Bone marrow (tissue), 2 donors: ENCODE data around the gene TMPRSS4.
A peak's percentile ranks its signal among the peaks of the same experiment; 100 is the strongest.

Experiments
- DNase-seq, 2 donors: peaks; one replicate each; lab custom pipeline; 2025; lab: John Stamatoyannopoulos, UW

TMPRSS4 gene

DNA sequence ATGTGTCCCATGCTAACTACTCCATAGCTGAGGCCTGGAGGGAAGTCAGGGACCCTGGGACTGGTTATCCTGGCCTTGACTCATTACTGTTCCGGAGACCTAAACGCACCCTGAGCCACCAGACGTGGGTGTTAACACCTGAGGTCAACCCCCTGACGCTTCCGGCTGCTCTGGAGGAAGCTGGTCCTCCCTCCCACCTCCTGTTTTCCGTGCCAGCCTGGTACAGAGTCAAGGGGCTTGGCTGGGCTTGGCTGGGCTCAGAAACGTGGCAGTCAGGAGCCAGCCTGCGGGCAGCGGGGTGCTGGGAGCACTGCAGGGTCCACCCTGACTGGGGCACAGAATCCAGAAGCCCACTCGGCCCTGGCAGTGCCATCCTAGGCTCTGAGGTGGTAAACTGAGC is 2.6 kb downstream of the TMPRSS4 start:
- no peak for DNase-seq

DNA sequence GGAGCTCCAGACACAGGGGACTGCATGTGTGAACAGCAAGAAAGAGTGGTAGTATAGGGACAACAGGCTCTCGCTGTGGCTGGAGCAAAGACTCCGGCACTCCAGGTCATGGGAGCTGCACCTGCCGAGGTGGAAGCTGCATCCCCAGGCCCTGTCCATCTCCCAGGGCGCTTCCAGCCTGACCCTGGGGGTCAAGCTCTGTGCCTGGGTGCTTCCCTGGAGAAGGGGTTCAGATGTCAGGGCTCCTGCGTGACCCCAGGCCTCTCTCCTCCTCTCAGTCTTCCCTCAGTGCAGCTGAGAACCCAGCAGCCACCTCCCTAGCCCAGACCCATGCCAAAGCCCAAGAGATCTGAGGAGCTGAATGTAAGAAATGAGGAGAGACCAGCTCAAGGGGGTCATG is 3.4 kb downstream of the TMPRSS4 start:
- DNase-seq: no peak

DNA sequence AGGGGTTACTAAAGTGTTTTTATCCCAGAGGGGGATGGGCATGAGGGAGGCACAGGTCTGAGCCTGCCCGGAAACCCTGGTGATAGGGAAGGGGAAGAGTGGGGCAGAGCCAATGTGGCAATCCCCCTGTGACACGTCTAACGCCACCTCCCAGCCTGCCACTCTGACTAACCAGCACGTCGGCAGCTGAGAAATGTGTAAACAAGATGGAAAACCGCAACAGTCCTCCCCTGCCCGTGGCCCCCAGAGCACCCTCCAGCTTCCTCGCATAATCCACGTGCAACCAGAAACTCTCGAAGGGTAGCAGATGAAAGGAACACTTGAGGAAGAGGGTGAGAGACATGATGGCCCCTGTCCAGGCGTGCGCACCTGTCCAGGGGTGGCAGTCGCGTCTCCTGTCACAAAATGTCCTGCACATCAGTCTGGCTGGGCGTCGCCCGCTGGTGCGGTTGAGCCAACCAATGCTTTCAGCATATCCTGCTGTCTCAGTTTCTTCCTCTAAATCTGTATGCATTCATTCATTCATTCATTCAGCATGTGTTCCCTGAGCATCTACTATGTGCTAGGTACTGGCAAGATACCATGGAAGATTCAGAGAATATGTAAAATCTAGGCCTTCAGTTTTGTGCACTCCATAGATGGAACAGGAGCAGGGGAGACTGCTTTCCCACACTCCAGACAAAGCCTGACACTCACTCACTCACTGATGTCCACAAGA is 4.5 kb downstream of the TMPRSS4 start:
- peak in 1 of 2 donors; percentile 11 for DNase-seq

DNA sequence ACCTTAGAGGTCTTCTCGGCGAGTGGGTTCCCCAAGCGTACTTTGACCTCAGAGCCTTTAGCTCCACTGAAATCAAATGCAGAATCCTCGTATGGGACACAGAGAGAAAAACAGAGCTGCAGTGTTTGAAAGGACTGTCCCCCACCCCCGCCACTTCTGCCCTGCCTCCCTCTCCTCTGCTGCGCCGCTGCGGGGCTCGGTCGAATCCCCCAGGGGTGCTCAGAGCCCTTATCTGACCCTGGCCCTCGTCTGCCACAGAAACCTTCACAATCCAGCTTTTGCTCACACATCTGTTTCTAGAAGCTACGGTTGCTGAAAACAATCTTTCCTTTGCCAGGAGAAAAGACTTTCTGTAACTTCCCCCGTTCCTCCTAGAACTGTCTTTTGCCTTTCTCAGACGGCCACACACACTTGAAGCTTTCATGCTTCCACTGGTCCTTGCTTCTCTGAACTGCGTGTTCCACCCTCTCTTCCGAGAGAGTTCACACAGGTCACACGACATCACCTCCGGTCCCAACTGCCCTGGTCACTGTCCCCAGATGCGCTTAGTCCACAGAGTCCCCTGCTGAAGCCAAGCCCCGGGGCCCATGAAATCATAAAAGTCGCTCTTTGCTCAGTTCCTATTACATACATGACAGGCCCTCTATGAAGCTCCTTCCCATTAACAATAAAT is 6.1 kb downstream of the TMPRSS4 start:
- no peak for DNase-seq

DNA sequence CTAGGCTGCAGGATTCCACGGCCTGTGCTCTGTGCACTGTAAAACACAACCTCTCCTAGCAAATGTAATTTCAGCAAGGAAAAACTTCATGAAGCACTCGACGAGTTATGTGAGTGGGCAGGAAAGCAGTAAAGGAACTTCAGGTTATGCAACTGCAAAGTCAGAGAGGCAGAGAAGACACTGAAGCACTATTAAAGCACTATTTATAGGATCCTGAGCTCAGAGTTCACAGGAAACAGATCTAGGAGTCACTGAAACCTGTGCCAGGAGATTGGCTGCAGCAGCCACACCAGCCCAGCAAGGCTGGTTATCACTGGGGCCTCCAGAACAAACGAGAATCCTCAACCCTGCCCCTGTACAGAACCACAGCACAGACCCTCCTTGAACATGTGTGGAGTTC is 7.4 kb downstream of the TMPRSS4 start:
- DNase-seq: peak in 1 of 2 donors; percentile 94

DNA sequence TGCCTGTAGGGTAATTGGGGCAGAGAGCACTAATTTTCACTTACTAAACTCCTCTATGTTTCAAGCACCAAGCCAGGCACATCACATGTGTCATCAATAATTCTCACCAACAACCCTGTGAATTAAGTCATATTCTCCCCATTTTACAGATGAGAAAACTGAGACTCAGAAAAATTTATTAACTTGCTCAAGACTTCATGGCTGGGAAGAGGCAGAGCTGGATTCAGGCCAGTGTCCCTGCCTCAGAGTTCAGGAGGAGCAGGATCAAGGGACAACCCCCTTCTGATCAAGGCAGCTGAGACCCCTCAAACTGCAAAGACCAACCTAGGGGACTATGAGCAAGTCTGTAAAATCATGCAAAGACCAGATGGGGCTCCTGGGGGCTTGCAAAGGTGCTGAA is 7.8 kb downstream of the TMPRSS4 start:
- no peak for DNase-seq

DNA sequence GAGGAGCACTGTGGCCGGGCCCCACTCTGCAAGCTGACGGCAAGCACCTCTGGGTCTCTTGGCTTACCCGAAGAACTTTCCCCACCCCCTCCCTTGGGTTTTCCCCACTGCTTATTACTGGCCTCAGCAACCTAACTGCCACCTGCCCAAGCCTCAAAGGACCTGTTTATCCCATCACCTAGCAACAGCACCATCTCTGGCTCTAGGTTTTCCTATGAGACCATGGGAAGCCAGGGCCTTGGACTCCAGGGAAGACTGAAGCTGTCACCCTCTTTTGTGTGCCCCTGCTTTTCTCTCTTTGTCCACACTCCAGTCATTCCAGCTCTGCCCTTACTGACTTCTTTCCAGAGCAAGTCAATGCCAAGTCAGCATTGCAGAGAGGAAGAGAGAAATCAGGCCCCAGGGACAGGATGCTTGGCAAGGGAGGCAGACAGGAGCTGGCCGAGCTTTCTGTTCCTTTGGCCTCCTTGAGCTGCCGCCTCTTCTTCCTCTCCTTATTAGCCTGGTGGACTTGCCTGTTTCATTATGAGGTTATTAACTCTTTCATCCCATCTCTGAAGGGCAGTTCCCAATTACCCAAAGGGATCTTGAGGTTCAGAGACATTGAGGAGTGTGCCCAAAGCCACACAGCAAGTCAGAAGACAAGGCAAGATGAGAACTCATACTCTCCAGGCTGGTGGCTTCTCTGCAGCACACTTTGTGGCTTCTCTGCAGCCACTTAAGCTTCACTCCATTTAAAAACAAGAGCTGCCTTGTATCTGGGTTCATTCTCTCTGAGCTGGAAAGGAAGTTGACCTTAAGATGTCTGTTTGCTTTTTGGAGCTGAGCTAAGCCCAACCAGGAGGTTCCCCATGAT is 10.3 kb downstream of the TMPRSS4 start, which contains the start of gene SMIM35:
SMIM35 (minus strand) TSS at position 51 of the 856 bp plus-strand sequence. CDS start 206 bp downstream, outside the sequence.
- no peak for DNase-seq

DNA sequence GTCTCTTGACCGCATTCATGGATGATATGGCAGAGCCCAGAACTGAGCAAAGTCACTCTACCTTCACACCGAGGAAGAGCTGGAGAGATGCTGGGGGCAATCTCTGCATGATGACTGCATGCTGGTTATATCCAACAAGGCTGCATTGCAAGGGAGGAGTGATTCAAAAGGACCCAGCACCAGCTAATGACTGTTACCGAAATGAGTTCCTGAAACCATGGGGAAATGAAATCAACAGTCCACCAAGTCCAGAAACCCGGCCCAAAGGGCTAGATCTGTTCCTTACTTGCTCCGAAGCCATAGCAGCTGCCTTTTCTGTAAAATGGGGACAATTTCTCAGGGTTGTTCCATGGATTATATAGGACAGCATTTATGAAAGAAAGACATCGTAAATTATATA is 11.1 kb downstream of the TMPRSS4 start:
- DNase-seq: no peak

DNA sequence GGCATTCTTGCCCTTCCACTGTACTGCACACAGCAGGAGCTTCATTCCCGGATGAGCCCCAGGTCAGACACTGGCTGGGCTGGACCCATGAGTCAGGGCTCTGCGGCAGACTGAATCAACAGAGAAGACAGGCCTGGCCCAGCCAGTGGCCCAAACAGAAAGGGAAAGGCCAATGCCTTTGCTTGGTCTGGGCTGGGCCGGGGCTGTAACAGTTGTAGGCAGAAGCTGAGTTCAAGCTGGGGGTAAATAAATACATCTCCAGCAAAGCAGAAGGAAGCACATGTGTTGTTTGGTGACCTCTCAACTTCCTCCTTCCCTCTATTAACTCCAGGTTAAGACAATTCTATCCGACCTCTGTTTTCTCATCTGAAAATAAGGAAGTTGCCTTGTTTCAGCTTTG is 11.7 kb downstream of the TMPRSS4 start:
- peak in 1 of 2 donors; percentile 96 for DNase-seq

DNA sequence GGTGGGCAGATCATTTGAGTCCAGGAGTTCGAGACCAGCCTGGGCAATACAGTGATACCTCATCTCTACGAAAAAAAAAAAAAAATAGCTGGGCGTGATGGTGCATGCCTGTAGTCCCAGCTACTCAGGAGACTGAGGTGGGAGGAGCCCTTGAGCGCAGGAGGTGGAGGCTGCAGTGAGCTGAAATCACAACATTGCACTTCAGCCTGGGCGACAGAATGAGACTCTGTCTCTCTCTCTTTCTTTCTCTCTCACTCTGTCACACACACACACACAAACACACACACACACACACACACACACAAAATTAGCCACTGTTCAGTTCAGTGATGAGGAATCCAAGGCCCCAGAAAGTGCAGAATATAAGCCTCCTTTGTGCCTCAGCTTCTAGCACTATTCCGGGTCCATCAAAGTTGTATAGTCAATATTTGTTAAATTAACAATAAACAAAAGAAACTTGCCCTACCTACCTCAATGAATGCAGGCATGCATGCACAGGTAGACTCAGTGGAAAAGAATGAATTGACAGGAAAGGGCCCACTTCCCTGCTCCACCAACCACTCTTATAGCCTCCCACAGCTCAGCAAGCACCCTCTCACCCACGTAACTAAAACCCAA is 13.8 kb downstream of the TMPRSS4 start:
- DNase-seq: no peak

DNA sequence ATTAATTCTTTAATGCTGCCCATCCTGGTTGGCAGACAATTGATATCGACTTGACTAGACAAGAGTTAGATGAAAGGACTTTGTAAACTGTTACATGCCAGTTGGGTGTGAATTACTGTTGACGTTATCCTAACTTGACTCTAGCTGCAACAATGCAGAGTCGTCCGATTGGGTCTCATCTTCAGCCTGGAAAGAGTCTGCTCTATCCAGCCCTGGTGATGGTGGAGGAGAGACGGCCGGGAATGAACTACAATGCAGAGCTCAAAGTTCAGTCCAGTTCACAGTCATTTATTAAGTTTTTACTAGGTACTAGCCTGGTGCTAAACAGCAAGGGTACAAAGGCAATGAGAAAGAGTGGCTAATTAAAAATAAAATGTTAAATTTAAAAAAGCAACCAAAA is 14.8 kb downstream of the TMPRSS4 start:
- DNase-seq: no peak

DNA sequence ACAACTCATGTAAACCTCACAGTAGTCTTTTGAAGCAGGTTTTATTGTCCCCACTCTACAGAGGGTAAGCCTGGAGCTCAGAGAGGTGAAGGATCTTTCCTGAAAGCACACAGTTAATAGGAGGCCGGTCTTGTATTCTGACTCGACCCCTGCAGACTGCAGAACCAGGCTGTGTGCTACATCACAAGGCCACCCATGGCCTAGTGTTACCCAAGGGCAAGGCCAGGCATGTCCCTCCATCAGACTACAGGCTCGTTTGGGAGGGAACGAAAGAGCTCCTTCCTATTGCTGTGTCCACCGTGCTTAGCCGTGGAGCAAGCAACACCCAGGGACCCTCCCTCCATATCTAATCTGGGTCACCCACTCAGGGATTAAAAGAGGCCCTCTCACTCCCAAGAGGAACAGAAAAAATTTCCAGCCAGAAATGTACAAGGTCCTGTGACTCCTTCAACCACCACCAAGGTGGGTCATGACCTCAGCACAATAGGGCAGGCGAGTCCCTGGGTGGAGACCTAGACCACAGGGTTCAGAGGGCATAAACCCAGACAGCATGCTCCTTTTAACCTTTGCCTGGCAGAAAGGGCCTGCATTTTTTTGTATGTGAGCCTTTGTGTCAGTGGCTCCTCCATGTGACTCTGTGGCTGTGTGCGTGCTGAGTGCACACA is 16.2 kb downstream of the TMPRSS4 start:
- DNase-seq: no peak

DNA sequence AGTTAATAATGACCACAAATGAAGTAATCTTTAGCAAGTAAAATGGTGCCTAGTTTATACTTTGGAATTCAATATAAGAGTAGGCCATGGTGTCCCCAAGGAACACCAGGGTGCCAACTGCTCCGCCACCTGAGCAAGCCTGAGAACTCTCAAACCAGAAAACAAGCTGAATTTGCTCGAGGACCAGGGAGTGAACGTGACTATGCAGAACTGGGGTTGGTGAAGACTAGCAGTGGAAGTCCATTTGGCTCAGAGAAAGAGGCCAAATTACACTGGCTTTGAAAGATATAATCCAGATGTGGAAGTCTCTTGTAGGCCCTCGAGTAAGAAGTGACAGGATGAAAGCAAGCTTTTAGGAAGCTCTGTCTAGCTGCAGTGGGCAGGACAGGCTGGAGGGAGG is 18.6 kb downstream of the TMPRSS4 start:
- DNase-seq: peak in 1 of 2 donors; percentile 9

DNA sequence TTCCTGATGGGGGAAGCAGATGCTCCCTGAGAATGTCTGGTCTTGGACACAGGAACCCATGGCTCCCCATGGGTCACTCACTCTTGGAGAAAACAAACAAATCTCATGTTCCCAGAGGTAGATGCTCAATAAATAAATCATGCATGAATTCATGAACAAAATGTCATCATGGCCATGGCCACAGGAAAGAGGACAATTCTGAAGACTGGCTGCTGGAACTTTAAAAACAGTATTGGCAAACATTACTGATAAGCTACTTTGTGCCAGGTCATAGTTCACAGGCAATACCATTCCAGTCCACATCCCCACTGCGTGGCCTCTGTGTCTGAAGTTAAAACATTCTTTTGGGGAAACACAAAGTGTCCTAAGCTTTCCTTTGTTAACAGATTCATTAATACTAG is 19.1 kb downstream of the TMPRSS4 start:
- no peak for DNase-seq

DNA sequence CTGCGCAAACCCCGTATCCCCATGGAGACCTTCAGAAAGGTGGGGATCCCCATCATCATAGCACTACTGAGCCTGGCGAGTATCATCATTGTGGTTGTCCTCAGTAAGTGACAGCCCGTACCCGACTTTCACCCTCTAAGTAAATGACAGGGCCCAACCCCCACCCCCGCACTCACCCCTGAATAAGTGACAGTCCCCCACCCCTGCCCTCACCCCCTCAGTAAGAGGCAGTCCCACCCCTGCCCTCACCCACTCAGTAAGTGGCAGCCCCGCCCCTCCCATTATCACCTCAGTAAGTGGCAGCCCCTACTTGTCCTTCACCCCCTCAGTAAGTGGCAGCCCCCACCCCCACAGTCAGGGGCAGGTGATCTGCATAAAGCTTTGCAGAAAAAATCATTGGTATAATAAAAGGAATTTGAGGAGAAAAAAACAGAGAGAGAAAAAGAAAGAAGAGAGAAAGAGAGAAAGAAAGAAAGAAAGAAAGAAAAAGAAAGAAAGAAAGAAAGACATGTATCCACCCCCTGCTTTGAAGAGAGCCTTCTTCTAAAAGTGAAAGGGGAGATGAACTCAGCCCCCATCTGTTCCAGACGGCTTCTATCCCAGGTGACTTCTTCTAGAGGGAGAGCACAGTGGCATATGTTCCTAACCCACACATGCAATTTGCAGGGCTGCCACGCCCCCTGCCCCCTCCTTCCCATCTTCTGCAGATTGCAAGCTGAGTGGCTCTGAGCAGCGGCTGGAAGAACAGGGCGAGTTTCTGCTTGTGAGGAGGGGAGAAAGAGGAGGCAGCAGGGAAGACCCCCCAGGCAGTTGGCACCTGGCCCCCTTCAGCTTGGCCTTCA is 22.3 kb downstream of the TMPRSS4 start:
- DNase-seq: no peak

DNA sequence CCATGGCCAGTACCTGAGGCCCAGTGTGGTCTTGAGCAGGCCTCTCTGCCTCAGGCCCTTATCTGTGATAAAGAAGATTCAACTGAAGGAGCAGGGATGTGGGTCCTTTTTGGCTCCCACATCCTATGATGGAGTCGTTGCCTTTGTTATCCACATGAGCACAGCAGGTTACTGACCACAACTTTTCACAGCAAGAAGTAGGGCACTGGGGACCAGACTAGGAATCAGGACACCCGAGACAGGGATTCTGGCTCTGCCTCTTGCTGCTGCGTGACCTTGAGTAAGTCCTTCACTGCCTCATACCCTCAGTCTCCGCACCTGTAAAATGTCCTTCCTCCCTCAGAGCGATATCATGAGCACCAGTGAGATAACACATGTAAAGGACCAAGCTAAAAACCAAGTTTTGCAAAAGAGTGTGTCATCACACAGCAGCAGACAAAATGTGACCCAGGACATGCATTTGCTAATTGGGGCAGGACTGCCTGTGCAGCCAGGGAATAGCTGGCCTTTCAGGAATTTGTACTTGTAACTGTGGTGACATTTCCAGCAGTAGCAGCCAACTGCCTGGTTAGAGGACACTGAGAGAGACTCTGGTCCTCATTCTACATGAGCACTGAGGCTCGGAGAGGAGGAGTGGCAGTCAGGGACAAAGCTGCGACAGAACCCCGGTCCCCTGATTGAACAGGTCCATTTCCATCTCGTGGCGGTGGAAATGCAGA is 23.1 kb downstream of the TMPRSS4 start:
- no peak for DNase-seq

DNA sequence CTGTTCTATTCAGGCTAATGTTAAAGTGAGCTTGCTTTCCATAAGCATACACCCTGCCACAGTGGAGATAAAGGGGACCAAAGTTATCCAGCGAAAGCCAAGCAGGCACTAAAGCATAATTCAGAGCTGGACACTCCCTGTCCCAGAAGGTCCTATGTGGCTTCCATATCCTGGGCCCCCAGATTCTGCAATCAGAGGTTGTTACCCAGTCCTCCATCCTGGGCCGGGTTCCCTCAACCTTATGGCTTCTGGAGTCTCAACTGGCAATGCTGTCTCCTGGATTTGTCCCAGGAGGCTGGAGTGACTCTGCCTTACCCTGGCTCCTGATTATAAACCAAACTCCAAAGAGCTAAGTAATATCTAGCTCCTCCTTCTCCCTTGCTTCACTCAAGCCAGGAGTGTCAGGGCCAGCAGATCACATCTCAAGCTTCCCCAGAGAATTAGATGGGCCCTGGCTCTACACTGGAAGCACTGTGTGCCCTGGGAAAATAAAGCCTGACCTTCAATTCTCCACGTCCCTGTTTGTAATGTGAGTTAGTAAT is 23.9 kb downstream of the TMPRSS4 start:
- no peak for DNase-seq

DNA sequence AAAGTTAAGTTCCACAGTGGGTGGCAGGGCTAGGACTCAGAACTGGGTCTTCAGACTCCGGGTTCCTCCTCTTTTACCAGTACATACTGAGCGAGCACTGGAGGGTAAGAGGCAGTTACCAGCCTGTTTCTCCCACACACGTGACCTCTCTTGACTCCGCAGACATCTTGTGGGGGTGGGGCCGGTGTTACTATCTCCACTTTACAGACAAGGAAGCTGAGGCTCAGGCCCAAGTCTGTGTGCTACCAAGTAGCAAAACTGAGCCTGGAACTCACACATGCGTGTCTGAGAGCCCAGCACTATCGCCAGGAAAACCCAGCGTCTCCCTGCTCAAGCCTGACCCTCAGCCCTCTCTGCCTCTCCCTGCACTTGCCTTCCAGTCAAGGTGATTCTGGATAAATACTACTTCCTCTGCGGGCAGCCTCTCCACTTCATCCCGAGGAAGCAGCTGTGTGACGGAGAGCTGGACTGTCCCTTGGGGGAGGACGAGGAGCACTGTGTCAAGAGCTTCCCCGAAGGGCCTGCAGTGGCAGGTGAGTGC is 25.9 kb downstream of the TMPRSS4 start:
- no peak for DNase-seq

DNA sequence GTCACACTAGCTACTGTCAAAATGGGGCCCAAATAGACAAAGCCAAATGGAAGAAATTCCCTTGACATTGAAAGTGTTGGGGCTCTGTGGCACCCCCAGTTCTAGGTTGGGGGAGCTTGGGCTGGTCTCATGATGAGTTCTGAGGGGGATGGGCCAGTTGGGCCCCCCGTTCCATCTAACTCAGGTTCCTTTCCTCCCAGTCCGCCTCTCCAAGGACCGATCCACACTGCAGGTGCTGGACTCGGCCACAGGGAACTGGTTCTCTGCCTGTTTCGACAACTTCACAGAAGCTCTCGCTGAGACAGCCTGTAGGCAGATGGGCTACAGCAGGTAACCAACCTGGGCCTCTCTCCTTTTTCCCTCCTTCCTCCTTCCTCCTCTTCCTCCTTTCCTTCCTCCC is 27.6 kb downstream of the TMPRSS4 start:
- DNase-seq: no peak
